VCaP (cell line): Measurements from ENCODE around the gene CADM2.

Experiments used
- H3K27ac ChIP-seq: fragments of 450-650 bp; 2 replicates; pipeline ENCODE4 v1.5.1; 2017
- TF ChIP-seq, protein P1 (sequence below): fragments of 450-650 bp; conservative IDR thresholded peaks from 2 replicates; pipeline ENCODE4 v1.5.1; 2017; ENCODE audit warnings: mild to moderate bottlenecking, moderate library complexity

The CADM2 gene

DNA sequence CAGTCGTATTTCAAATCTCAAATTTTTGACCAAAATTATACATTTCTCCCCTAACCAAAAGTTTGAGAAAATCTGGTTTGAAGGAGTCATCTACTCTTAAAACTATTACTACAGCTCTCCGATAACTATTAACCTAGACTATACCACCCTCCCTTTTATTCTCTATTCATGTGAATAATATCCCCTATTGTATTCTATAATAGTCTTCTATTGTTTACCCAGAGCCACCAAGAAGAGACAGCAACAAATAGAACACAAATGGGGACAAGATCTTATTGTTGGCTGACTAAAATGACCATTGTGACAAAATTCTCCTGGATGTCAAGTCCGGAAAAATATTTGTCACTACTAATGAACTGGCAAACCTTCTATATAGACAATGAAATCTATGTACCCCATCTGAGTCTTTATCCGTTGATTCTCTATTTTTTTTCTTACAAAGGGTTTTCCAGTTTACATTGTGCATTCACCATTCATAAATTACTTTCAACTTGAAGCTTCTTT is 618.0 kb downstream of the CADM2 start:
- TF ChIP-seq, protein P1, sequence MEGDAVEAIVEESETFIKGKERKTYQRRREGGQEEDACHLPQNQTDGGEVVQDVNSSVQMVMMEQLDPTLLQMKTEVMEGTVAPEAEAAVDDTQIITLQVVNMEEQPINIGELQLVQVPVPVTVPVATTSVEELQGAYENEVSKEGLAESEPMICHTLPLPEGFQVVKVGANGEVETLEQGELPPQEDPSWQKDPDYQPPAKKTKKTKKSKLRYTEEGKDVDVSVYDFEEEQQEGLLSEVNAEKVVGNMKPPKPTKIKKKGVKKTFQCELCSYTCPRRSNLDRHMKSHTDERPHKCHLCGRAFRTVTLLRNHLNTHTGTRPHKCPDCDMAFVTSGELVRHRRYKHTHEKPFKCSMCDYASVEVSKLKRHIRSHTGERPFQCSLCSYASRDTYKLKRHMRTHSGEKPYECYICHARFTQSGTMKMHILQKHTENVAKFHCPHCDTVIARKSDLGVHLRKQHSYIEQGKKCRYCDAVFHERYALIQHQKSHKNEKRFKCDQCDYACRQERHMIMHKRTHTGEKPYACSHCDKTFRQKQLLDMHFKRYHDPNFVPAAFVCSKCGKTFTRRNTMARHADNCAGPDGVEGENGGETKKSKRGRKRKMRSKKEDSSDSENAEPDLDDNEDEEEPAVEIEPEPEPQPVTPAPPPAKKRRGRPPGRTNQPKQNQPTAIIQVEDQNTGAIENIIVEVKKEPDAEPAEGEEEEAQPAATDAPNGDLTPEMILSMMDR = no peak
- no peak overlapping the region for H3K27ac ChIP-seq

DNA sequence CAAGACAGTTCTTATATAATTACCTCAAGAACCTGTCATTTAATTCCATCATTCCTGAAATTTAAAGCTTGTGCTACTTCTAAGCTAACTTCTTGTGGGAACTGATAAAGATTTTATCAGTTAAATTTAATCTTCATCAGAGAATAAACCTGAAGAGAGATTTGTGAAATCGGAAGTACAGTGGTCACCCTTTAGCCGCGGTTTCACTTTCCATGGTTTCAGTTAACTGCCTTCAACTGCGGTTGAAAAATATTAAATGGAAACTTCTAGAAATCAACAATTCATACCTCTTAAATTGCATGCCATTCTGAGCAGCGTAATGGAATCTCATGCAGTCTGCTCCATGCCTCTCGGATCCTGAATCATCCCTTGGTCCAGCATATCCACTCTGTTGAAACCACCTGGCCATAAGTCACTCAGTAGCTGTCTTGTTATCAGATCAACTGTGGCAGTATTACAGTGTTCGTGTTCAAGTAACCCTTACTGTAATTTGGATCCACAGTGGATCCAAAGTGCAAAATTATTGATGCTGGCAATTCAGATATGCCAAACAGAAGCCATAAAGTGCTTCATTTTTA is 626.1 kb downstream of the CADM2 start:
- TF ChIP-seq, protein P1 = no peak
- no peak overlapping the region for H3K27ac ChIP-seq

GRCh38 chr3:85586018-85586417 is 627.2 kb downstream of the CADM2 start:
- TF ChIP-seq, protein P1 = no peak
- H3K27ac ChIP-seq = no peak overlapping the region

GRCh38 chr3:85589145-85589544 is 630.4 kb downstream of the CADM2 start:
- TF ChIP-seq, protein P1 = no peak
- H3K27ac ChIP-seq = no peak overlapping the region

- TF ChIP-seq, protein P1 = no peak
- no peak overlapping the region for H3K27ac ChIP-seq
Observed at GRCh38 chr3:85591451-85591850, 632.7 kb downstream of the CADM2 start.

DNA sequence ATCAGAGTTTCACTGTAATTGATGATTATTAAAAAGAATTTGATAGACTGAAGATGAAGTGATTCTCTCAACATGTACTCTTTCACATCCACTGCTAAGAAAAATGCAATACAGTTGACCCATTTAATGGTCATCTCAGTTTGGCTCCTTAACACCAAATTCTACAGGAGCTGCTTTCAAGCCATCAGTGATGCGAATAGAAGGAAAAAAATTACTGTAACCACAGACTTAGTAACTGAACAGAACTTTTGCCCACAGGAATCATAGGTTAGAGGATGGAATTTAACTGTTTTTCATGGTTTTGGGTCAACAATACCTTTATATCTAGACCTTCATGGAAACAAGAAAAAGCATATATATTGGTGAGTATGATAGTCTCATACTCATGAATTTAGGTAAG is 633.5 kb downstream of the CADM2 start:
- H3K27ac ChIP-seq = no peak overlapping the region
- TF ChIP-seq, protein P1 = no peak

DNA sequence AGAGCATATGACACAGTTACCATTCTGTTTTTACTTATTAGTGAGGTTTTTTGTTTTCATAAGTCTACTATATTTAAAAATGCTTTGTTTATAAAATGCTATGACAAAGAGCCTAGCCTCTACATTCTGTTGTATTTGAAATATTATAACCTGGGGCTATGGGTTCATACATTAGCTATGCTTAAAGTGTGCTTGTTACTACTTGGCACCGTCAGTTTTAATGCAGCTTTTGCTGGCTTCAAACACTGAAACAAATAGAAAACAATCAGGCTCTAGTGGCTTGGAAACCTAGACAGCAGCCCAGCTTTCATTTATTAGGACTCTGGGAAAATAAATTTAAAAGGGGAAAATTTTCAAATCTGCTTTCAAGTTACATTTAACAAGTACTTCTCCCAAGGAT is 635.9 kb downstream of the CADM2 start:
- TF ChIP-seq, protein P1 = no peak
- H3K27ac ChIP-seq = no peak overlapping the region
